LNCaP clone FGC (cell line): ENCODE measurements around the gene AGL.
A peak's percentile ranks its signal among the peaks of the same experiment; 100 is the strongest.
"Not testable (repeated sequence)": the region's sequence is repeated elsewhere in the genome, so short reads cannot be mapped to it uniquely, and the experiment has no call there.

Source experiments
- DNase-seq: peaks from one replicate; pipeline ENCODE4 v3.0.0-alpha.2; 2011; ENCODE audit warnings: low read depth
- H3K4me3 ChIP-seq: 2 replicates; pipeline ENCODE4 v1.5.1; 2011; ENCODE audit warnings: mild to moderate bottlenecking, low read depth, low read length, control low read depth
- TF ChIP-seq, protein P1 (sequence below): IDR thresholded peaks from 2 replicates; pipeline ENCODE4 v1.5.1; 2012; ENCODE audit warnings: mild to moderate bottlenecking; ENCODE audit not compliant: control insufficient read depth, insufficient read depth; ENCODE audit errors: extremely low read depth

AGL gene

DNA sequence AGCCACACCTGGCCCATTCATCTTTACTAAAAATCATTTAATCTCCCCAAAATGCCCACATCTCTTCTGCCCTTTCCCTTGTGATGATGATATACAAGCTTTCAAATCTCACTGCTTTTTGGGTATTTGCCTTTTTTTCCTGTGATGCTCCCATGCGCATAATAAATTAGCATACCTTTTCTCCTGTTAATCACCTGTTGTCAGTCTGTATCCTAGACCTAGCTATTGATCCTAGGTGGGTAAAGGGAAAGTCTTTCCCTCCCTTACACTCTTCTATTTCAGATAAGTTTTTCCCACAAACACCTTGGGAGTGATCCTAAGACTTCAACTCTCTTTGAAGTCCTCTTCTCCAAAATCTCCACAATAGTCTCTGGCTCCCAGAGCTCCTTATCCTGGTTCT lies 107.7 kb downstream of the AGL start:
- DNase-seq: no peak
- H3K4me3 ChIP-seq: no peak overlapping the region
- TF ChIP-seq, protein P1, sequence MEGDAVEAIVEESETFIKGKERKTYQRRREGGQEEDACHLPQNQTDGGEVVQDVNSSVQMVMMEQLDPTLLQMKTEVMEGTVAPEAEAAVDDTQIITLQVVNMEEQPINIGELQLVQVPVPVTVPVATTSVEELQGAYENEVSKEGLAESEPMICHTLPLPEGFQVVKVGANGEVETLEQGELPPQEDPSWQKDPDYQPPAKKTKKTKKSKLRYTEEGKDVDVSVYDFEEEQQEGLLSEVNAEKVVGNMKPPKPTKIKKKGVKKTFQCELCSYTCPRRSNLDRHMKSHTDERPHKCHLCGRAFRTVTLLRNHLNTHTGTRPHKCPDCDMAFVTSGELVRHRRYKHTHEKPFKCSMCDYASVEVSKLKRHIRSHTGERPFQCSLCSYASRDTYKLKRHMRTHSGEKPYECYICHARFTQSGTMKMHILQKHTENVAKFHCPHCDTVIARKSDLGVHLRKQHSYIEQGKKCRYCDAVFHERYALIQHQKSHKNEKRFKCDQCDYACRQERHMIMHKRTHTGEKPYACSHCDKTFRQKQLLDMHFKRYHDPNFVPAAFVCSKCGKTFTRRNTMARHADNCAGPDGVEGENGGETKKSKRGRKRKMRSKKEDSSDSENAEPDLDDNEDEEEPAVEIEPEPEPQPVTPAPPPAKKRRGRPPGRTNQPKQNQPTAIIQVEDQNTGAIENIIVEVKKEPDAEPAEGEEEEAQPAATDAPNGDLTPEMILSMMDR: no peak

DNA sequence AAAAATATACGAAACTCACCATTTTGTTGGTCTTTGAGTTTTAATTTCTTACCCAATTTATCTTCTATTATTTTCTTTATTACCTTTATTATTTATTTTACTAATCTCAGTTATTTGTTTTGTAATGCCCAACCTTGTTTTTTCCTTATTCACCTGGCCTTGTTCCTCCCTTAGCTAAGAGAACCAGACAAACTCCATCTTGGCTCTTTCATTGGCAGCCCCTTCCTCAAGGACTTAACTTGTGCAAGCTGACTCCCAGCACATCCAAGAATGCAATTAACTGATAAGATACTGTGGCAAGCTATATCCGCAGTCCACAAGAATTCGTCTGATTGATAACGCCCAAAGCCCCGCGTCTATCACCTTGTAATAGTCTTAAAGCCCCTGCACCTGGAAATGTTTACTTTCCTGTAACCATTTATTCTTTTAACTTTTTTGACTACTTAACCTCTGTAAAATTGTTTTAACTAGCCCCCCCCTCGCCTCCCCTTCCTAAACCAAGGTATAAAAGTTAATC lies 109.1 kb downstream of the AGL start:
- not testable (repeated sequence) for DNase-seq, H3K4me3 ChIP-seq

DNA sequence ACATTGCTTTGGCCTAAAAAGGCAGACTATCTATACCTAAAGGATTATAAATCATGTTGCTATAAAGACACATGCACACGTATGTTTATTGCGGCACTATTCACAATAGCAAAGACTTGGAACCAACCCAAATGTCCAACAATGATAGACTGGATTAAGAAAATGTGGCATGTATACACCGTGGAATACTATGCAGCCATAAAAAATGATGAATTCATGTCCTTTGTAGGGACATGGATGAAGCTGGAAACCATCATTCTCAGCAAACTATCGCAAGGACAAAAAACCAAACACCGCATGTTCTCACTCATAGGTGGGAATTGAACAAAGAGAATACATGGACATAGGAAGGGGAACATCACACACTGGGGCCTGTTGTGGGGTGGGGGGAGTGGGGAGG lies 110.1 kb downstream of the AGL start:
- not testable (repeated sequence) for H3K4me3 ChIP-seq, DNase-seq

DNA sequence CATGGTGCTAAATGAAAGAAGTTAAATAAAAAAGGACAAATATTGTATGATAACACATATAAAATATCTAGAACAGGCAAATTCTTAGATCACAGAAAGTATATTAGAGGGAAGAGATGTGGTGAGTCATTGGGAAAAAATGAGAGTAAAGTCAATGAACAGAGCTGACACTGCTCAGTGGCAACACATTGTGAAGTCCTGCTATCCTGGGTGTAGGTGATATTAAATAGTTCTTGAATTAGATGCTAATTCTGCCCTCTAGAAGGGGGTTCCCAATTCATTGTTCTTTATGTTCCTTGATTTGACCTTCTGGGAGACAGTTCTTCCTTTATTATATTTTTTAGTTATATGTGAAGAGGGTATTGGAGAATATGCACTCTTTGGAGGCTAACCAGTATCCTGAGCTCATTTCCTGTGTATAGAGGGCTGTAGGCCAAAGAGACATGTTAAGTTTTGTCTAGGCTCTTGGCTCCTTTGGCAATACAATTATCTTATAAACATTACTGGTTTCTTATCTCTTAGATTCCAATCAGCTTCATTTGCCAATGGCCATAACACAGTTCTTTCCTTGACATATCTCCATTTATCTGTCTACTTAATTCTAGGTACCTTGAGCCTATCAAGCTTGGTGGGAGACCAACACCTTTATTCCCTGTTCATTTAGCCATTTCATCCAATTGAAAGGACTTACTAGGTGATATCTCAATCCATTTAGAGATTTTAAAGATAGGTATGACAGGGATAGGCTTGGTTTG lies 113.1 kb downstream of the AGL start:
- no peak for DNase-seq
- TF ChIP-seq, protein P1: no peak

DNA sequence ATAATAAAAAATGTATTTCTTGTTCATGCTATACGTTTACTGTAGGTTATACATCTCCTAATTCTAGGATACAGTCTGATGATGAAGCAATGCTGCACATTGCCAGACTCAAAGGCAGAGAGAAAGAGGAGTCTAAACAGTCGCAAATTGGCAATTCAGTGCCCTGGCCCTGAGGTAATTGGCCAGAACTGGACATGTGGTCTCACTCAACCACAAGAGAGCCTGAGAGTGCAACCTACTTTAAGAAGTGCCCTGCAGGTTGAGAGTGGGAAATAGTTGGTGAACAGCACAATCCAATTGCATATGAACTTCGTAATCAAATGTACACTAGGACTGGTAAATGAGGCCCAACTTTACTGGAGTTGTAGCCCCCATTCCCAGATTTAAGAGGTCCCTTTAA lies 114.6 kb downstream of the AGL start:
- TF ChIP-seq, protein P1: no peak
- DNase-seq: no peak
- no peak overlapping the region for H3K4me3 ChIP-seq

More for the DNA sequence above, 113.1 kb downstream of the AGL start:
- no peak overlapping the region for H3K4me3 ChIP-seq

DNA sequence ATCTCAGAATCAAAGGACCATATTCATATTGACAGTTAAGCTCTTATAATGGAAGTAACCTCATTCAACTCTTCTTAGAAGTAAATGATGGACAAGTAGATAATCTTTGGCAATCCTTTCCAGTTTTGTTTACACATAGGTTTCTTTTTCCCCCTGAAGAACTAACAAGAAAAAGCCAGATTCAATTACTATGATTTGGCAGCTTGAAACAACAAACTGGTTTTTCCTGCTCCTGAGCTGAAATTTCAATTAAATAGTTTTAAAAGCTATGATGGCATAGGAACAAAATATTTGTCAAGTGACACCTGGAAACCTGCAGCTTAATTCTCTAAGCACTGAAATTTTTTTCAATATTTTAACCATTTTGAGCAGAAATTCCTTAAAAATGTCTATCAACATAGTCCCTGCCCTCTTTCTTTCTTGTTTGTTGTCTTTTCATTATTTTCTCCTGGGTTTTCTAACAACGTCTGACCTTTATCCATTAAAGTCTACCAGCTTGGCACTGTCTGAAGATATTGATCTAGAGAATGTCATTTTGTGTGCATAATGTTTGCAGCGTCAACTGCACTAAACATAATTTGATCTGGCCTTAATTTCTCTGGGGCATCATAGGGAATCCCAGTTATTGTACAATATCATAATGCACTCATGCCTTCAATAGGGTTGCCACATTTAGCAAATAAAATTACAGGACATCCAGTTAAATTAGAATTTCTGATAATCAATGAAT lies 115.7 kb downstream of the AGL start:
- TF ChIP-seq, protein P1: no peak
- peak; percentile 96 for DNase-seq
- peak overlapping the region; percentile 32 for H3K4me3 ChIP-seq

DNA sequence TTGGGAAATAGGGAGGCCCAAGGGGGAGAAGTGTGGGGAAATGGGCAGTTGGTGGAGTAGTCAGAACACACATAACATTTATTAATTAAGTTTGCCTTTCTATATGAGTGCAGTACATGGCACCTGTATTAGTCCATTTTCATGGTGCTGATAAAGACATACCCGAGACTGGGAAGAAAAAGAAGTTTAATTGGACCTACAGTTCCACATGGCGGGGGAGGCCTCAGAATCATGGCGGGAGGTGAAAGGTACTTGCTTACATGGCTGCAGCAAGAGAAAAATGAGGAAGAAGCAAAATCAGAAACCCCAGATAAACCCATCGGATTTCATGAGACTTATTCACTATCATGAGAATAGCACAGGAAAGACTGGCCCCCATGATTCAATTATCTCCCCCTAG lies 118.1 kb downstream of the AGL start:
- TF ChIP-seq, protein P1: no peak
- H3K4me3 ChIP-seq: no peak overlapping the region
- DNase-seq: no peak
